GM19328 (cell line): ENCODE data around the gene KCNK4.

Experiments used
- ATAC-seq: cut with Tn5 transposase; IDR thresholded peaks from one replicate; pipeline ENCODE4 v1.9.1; 2021; ENCODE audit warnings: mild to moderate bottlenecking, moderate library complexity; ENCODE audit not compliant: unreplicated experiment

Gene KCNK4

DNA sequence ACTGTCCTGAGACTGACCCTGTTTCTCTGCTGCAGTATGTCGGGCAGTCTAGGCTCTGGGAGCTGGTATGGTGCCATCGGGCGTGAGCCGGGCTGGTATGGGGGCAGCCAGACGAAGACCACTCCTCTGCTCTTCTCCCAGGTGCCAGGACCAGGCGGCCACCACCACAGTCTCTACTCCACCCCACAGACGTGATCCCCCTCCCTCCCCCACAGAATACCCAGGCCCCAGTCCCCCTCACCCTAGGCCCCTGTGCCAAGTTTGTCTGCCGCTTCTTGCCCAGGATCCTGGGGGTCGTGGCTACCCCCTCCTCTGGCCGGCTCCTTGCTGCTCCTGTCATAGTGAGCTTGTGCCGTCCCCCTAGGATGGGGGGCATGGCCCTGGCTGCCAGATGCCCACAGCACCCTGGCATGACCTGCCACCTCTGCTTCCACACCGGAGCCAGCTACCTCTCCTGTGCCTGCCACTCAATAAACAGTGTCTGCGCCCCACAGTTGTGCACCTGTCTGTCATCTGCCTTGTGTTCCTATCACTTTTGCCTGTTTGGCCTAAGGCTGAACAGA, 2.0 kb upstream of the KCNK4 start:
- no peak for ATAC-seq

DNA sequence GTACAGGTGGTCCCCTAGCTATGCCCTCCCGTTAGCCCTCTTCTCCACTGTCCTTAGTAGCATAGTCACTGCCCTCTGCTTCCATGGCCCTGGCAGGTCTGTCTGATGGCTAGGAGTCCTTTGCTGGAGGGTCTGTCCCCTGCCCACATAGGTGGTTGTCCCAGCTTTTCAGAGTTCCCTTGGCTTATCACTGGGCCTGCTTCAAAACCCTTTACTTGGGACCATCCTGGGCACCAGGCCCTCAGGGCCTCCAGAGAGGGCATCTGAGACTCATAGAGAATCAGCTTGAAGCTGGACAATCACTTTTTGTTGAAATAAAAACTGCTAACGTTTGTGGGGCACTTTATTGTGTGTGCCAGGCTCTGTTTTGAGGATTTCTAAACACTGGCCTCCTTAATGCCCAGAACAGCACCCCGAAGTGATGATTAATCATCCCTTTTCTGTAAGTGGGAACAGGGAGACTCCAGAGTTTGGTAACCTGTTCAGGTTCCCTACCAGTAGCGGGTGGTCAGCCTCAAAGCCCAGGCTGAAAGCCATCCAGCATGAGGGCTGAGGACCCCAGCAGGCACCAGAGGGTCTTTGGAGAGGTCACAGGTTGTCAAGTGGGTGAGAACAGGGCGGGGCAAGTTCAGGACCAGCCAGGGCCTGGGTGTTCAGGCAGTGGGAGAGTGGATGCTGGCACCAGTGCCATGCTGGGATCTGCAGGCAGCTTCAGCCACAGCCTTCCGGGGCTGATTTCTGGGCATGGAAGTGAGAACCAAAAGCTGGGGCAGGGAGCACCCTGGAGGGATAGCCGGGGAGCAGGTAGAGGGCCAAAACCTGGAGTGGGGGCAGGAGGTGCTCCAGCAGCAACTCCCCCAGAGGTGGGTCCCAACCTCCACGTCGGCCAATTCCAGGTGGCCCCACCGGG, 495 bp upstream of the KCNK4 start:
- no peak for ATAC-seq

DNA sequence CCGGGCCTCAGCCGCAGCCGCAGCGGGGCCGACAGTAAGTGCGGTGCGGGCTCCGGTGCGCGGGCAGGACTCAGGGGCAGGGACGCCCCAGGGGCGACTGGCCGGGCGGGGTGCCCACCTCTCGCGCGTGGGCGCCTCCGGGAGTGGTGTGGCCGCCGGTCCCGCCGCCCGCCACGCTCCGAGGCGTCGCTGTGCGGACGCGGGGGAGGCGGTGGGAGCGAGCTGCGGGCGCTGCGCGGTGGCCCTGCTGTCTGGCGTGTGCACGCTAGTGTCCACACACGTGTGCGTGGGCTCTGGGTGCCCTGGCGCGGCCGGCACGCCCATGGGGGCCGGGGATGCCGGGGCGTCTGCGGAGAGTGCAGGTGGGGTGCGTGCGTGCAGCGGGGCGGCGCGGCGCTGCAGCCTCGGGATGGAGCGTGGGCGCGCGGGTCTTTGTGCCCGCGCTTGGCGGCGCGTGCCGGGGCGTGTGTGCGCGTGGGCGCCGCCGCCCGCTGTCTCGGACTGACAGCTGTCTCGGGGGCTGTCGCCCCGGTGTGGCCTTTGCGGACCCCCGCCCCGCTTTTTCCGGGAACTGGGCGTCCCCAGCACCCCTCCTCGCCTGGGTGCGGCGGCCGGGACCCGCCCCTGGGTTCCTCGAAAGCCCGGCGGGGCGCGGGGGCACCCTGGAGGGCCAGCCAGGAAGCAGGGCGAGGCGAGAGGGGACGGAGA, 804 bp downstream of the KCNK4 start:
- no peak for ATAC-seq

DNA sequence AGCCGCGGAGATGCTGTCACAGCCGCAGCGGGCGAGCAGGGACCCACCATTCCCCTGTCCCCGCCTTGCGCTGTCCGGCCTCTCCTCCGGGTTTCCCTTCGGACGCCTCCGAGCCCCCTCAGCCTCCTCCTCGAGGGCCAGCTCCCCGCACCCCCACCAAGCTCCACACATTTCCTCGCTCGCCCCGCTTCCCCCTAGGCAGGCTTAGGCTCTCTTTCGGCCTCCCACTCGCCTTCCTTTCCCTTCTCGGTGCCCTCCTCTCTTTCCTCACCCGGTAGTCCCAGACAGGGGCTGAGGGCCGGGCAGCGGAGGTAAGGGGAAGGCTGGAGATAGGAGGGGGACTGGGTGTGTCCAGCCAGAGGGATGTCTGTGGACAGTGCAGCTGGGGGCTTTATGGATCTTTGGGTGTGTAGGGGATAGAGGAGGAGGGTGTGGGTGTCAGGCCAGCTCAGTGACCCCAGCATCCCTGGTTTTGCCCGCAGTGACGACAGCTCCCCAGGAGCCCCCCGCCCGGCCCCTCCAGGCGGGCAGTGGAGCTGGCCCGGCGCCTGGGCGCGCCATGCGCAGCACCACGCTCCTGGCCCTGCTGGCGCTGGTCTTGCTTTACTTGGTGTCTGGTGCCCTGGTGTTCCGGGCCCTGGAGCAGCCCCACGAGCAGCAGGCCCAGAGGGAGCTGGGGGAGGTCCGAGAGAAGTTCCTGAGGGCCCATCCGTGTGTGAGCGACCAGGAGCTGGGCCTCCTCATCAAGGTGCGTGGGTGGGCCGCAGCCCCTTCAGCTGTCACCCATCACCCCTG, 1.6 kb downstream of the KCNK4 start:
- ATAC-seq, result no peak

- ATAC-seq, result no peak
Observed at GRCh38 chr11:64294774-64295173, 3.7 kb downstream of the KCNK4 start.

GRCh38 chr11:64295760-64296159, 4.7 kb downstream of the KCNK4 start:
- ATAC-seq, result no peak

DNA sequence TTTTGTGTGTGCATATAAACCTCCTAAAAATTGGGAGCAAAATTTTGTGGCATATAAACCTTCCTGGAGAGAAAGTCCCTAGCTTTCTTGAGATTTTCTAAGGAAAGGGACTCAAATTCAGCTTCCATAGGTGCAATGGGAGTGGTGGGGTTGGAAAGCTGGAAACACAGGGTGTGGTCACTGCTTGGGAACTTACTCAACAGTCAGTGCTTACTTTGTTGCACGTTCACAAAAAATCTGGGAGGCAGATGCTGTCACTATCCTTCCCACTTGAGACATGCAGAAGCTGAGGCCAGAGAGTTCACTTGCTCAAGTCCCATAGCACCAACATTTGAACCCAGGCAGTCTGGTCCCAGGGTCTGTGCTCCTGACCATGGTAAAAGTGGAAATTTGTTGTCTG, 5.1 kb downstream of the KCNK4 start:
- ATAC-seq, result no peak

DNA sequence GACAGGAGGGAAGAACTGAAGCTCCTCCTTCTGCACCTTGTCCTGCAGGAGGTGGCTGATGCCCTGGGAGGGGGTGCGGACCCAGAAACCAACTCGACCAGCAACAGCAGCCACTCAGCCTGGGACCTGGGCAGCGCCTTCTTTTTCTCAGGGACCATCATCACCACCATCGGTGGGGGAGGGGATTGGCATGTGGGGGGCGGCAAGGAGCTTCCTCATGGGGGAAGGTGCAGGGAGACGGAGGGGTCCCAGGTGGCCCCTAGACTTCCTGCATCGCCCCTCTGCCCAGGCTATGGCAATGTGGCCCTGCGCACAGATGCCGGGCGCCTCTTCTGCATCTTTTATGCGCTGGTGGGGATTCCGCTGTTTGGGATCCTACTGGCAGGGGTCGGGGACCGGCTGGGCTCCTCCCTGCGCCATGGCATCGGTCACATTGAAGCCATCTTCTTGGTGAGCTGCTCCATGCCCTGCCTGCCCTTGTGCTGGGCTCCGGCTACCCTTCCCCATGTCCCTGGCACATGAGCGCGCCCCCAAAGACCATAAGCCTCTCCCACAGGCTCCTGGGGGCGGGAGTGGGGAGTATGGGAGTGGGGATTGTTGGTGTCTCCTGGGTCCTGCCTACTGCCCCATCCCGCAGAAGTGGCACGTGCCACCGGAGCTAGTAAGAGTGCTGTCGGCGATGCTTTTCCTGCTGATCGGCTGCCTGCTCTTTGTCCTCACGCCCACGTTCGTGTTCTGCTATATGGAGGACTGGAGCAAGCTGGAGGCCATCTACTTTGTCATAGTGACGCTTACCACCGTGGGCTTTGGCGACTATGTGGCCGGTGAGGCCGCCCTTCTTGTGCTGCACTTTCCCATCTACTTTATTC, 6.0 kb downstream of the KCNK4 start:
- ATAC-seq, result no peak

DNA sequence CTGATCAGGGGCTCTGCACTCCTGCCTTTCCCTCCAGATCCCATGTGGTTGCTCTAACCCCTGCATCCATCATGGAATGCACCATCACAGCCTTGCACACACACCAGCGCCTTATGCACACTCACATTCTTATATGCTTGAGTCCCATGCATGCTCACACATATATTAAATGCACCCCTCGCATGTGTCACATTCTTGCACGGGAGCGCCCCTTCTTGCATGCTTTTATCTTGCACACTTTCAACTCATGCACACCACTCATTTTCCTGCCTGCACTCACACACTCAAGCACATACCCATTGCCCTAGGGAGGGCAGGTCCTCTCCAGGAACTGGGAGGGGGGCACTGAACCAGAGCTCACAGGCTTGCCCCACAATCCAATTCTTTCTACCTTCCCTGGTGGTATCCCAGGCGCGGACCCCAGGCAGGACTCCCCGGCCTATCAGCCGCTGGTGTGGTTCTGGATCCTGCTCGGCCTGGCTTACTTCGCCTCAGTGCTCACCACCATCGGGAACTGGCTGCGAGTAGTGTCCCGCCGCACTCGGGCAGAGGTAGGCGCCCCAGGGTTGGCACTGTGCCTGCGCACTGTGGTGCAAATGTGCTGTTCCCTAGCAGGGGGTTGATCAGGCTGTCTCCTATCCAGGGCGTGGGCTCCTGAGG, 6.7 kb downstream of the KCNK4 start:
- no peak for ATAC-seq

DNA sequence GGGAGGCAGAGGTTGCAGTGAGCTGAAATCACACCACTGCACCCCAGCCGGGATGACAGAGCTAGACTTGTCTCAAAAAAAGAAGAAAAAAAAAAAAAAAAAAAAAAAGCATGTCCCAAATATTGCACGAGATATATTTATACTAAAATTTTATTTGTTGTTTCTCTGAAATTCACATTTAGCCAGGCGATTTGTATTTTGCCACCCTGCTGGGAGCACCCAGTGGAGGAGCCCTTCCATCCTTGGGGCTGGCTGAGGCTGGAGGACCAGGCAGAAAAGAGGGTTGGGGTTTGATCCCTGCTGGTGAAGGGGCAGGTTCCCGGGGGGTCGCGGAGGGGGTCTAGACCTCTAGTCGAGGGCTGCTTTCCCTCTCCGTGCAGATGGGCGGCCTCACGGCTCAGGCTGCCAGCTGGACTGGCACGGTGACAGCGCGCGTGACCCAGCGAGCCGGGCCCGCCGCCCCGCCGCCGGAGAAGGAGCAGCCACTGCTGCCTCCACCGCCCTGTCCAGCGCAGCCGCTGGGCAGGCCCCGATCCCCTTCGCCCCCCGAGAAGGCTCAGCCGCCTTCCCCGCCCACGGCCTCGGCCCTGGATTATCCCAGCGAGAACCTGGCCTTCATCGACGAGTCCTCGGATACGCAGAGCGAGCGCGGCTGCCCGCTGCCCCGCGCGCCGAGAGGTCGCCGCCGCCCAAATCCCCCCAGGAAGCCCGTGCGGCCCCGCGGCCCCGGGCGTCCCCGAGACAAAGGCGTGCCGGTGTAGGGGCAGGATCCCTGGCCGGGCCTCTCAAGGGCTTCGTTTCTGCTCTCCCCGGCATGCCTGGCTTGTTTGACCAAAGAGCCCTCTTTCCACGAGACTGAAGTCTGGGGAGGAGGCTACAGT, 8.1 kb downstream of the KCNK4 start:
- no peak for ATAC-seq

DNA sequence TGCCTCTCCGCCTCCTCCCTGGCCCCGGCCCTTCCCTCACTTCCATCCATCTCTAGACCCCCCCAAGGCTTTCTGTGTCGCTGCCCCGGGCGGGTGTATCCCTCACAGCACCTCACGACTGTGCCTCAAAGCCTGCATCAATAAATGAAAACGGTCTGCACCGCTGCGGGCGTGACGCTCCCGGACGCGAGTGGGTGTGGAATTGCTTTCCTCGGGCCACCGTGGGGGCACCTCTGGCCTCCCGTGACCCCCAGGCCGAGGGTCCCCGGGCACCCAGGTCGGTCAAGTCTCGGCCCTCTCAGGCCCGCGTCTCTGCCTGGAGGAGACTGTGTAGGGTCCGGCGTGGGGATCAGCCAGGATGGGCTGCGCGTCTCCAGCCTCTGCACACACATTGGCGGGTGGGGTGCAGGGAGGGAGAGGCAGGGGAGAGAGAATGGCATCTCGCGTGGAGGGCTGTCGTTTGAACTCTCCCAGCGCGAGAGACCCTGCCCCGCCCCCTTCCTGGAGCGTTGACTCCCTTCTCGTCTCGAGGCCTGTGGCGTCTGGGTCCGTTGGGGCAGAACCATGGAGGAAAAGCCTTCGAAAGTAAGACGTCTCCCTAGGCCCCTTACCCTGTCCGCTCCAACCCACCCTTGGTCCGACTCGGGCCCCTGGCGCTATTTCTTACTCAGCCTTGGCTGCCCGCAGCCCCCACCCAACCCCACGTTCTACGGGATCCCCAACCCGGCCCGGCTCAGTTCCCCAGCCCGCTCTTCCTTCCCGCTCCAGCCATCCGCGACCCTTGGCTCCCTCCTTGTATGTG, 8.9 kb downstream of the KCNK4 start, which contains the start of gene CATSPERZ:
CATSPERZ (plus strand) TSS at position 512 of the 802 bp plus-strand sequence; CDS start at position 565, 53 bp downstream.
- no peak for ATAC-seq

DNA sequence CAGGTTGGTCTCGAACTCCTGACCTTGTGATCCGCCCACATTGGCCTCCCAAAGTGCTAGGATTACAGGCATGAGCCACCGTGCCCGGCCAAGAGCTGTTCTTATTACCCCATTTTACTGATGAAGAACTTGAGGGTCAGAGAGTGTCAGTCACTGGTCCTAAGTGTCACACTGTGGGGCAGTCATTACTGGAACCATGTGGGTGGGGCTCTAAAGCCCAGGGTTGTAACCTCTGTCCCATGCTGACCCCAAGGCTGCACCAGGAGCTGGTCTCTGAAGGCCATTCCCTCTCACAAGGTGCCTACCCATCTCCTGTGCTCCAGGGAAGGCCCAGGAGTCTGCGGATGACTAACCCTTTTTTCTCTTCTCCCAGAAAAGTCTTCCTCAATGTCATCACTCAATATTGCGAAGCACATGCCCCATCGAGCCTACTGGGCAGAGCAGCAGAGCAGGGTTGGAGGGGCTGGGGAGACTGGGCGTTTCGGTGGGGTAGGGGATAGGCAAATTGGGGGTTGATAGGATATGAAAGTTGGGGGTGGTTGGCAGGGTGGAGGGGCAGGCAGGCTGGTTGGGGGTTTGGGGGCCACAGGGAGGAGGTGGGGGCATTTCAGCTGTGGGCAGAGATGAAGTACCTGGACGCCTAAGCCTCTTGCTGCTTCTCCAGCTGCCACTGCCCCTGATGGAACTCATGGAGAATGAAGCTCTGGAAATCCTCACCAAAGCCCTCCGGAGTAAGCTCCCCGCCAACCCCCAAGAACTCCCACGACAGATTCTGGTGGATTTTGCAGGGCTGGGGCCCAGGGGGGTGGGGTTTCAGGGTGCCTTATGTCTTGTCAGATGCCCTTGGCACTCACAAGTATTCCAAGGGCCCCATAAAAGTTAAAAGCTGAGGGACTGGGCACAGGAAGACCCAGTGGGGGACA, 12.3 kb downstream of the KCNK4 start:
- no peak for ATAC-seq

DNA sequence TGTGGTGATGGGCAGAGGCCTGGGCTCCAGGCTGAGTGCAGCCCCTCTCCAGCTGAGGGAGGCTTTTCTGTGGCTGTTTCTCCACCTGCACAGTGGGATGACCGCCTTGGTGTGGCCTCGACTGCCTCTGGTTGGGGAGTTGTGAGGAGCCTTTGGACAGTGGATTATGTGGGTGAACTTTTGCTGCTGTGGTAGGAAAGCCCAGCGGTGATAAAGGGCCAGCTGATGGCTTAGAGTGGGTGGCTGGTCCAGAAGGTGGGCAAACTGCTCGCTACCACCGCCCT, 12.9 kb downstream of the KCNK4 start:
- ATAC-seq, result no peak

GRCh38 chr11:64304316-64305072, 13.4 kb downstream of the KCNK4 start:
- ATAC-seq, result peak; percentile 27

- ATAC-seq, result peak; percentile 59
Observed at GRCh38 chr11:64305075-64305690, 14.1 kb downstream of the KCNK4 start, which contains the start of gene ESRRA. Gene ESRRA (plus strand): TSS chr11:64305524. CDS start chr11:64307180, 1,656 bp downstream.
